Measurements from ENCODE around the gene RBPJ.

- TF ChIP-seq REST (IDR thresholded peaks at IDR 0.05; ENCODE audit: insufficient read depth in 1 of 2, low read depth in 2 of 2, low read length in 1 of 2) (no peak), CTCF (IDR thresholded peaks at IDR 0.05) (peak; percentile 58), SIN3A (IDR thresholded peaks at IDR 0.05; ENCODE audit: borderline replicate concordance, insufficient read depth, low read depth, low read length) (no peak), POLR2AphosphoS5 (IDR thresholded peaks at IDR 0.05; ENCODE audit: low read depth, low read length) (no peak), TCF7L2 (IDR thresholded peaks at IDR 0.05; ENCODE audit: low read depth, low read length) (no peak)
Observed at GRCh38 chr4:26325191-26325590, 4.4 kb downstream of the RBPJ start.

Measured in Panc1 (cell line).